GM15510 (cell line): ENCODE data around the gene EHD3.

Source experiments
- POLR2A ChIP-seq: IDR thresholded peaks from 3 replicates; pipeline ENCODE4 v1.6.1; 2011; ENCODE audit warnings: borderline replicate concordance; ENCODE audit not compliant: insufficient read length; ENCODE audit errors: extremely low read depth

Gene EHD3

GRCh38 chr2:31203916-31204315, 30.0 kb upstream of the EHD3 start:
- TF ChIP-seq POLR2A, result no peak

GRCh38 chr2:31204783-31205182, 29.2 kb upstream of the EHD3 start:
- no peak for TF ChIP-seq POLR2A

GRCh38 chr2:31205186-31205585, 28.8 kb upstream of the EHD3 start:
- TF ChIP-seq POLR2A, result no peak

- no peak for TF ChIP-seq POLR2A
These were observed 28.3 kb upstream of the EHD3 start for GRCh38 chr2:31205613-31206012.

- no peak for TF ChIP-seq POLR2A
These were observed 26.2 kb upstream of the EHD3 start for GRCh38 chr2:31207790-31208189.

GRCh38 chr2:31208240-31208639, 25.7 kb upstream of the EHD3 start:
- TF ChIP-seq POLR2A, result no peak

- no peak for TF ChIP-seq POLR2A
These were observed 21.0 kb upstream of the EHD3 start for GRCh38 chr2:31212659-31213600.

GRCh38 chr2:31213601-31214443, 20.1 kb upstream of the EHD3 start:
- TF ChIP-seq POLR2A, result no peak

- no peak for TF ChIP-seq POLR2A
These were observed 19.5 kb upstream of the EHD3 start for GRCh38 chr2:31214444-31214915.

- TF ChIP-seq POLR2A, result no peak
These were observed 17.2 kb upstream of the EHD3 start for GRCh38 chr2:31216734-31217133.

GRCh38 chr2:31217465-31218200, 16.3 kb upstream of the EHD3 start, which contains the start of gene CAPN14:
Gene CAPN14, minus strand, starts transcription at chr2:31217515. Its CDS starts 12,068 bp downstream, at chr2:31205447.
- TF ChIP-seq POLR2A, result no peak

GRCh38 chr2:31219131-31219969, 14.6 kb upstream of the EHD3 start:
- TF ChIP-seq POLR2A, result no peak

- no peak for TF ChIP-seq POLR2A
These were observed 12.4 kb upstream of the EHD3 start for GRCh38 chr2:31221544-31221943.

- TF ChIP-seq POLR2A, result no peak
These were observed 11.9 kb upstream of the EHD3 start for GRCh38 chr2:31222071-31222470.
